GM18498 (cell line): ENCODE results near the gene BCL2.
A peak's percentile ranks its signal among the peaks of the same experiment; 100 is the strongest.

ENCODE experiments used
- ATAC-seq: cut with Tn5 transposase; IDR thresholded peaks from one replicate; pipeline ENCODE4 v1.9.1; 2021; ENCODE audit warnings: mild to moderate bottlenecking, moderate library complexity; ENCODE audit not compliant: unreplicated experiment

BCL2 gene

GRCh38 chr18:63162271-63163014 lies 157.1 kb downstream of the BCL2 start:
- peak; percentile 34 for ATAC-seq

DNA sequence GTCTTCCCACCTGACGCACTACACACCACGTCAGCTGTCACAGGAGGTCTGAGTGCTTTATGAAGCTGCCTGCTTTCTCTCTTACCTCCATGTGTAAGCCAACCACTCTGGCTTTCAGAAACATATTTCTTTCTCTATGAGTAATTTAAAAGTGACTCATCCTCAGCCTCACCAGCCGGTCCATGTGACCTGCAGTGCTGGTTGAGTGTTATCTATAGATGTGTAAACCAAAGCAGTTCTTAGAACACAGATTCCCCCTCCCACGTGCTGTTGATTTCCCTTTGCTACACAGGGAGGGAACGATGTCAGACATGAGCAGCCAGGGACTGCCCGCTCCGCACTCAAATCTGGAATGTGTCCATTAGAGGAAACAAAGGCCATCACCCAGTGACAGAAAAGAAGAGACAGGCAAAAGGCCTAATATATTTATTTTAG lies 157.8 kb downstream of the BCL2 start:
- peak; percentile 50 for ATAC-seq

DNA sequence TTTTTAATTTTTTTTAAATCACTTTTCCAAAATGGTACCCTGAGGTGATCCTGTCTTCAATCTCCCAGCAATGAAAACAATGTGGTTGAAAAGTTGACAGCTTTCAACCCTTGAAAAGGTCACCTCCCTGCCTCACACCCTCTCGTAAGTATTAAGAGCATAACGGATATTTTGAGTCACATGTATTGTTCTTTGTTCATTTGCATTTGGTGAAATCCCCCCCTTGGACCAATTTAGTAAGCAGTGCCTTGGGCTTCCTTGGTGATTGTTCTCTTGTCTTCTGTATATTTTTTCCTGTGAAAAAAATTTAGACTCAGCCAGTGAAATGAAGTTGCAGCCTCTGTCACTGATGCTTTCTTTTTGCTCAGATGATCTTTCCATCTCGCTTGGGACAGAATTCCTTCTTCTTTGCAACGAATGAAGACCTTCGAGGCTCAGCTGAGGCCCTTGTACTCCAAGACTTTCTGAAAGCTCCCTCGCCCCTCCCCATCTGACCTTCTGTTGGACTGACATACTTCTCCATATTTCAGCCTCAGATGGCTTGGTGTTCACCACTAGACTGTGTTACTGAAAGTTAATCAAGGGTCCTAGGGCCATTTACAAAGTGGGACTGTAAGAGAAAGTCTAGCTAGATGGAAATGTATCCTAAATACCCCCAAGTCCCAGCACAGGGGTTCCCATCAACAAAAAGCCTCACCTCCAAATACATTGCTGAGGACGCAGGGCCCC lies 158.4 kb downstream of the BCL2 start:
- ATAC-seq = peak; percentile 22

DNA sequence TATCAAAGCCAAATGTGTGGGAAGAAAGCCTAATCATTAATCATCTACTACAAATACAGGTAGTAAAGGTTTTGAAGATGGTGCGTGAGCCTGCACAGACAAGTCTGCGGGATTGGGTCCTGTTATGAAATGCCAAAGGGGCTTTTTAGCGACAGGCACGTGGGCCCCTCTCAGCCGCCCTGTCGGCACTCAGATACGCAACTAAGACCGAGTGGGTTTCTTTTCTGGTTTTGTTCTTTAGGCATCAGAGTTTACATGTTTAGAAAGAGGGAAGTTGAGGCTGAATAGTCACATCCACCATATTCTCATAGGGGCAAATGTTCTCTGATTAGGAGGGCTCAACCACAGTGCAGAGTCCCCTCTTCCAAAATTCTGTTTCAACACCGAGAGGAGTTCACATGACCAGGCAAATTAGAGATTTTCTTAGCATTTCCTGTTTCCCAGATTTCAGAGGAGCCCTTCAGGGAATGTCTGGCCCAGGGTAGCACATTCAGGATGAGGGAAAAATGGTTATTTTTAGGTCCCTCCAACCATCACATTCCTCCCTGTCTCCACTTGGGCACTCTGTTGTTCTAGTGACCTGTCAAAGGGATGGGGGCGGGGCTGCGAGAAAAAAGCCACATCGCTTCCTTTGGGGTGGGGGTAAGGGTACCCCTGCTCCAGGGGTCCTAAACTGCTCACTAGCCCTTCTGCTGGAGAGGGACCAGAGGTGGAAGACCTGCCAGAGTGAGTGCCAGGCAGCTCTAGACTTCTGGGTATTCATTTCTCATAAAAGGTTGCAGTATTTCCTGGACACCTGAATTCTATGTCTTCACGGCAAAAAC lies 159.2 kb downstream of the BCL2 start:
- no peak for ATAC-seq

DNA sequence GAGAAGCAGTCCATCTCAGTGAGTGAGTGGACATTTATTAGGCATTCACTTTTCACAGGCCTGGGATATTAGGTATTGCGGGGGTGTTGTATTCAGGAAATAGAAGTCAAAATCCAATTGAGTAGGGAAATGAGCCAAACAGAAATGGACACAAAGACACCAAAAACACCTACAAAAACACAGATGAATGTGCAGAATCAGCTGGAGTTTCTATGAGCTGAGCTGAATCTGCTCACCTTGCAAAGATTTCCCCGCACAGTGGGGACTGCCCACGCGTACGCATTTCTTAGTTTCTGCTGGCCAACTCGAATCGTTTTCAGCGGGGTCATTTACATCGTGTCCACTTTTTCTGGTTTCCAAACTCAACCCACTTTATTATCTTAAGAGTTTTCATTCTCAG lies 160.0 kb downstream of the BCL2 start:
- no peak for ATAC-seq

GRCh38 chr18:63158676-63159291 lies 160.8 kb downstream of the BCL2 start:
- ATAC-seq = no peak

DNA sequence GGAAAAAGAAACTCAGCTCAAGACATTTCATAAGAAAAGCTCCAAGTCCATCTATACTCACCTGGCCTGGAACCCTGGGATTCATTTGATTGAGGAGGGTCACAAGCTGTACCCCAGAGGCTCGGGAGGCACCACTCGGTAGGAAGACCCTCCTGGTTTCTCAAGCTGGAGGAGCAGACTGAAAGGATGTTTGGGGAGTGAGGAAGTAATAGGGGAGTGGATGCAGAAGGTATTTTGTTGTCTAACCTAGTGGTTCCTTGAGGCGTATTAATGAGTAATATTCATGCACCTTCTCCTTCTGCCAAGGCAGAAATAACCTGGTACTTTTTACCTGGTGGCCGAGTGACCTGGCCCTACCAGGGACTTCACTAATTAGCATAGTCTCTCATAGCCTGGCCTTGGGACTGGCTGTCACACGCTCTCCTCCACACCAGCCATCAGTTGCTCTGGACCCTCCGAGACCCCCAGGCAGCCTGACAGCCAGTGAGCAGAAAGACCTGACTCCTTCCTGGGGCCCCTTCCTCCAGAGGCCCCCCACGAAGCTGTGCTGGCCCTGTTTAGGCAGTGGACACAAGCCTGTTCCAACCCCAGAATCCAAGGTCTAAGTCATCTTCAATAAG lies 161.4 kb downstream of the BCL2 start:
- no peak for ATAC-seq

GRCh38 chr18:63157293-63158011 lies 162.1 kb downstream of the BCL2 start:
- peak; percentile 12 for ATAC-seq

DNA sequence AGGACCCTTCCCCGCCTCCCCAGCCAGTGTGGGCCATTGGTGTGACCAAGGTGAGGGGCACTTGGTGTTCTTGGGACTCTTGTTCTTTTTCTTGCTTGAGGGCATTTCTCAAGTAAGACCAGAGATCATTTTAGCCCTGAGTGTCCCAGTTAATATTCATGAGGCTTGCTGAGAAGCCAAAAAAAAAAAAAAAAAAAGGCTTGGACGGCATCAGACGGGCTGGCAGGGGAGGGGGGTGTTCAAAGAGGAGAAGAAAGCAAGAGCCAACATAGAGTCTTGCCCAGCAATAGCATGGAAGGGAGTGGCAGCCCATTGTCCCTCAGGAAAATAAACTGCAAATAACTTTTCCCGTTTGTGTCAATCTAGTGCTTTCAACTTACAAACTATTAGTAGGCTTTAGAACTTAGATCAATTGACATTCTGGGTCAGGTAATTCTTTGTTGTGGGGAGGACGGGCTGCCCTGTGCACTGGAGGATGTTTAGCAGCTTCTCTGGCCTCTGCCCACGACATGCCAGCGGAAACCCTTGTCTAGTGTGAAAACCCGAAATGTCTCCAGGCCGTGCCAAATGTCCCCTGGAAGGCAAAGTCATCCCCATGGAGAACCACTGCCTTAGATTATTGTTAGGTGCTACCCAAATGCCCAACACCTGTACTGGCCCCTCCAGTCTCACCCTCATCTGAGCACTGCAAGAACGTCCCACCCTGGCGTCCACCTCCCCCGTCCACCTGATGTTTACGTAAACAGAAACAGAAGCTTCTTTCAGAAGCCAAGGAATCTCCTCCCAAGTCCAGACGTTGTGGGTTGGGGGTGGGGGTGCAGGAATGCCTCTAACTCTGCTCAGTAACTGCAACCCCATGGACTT lies 163.4 kb downstream of the BCL2 start:
- no peak for ATAC-seq

DNA sequence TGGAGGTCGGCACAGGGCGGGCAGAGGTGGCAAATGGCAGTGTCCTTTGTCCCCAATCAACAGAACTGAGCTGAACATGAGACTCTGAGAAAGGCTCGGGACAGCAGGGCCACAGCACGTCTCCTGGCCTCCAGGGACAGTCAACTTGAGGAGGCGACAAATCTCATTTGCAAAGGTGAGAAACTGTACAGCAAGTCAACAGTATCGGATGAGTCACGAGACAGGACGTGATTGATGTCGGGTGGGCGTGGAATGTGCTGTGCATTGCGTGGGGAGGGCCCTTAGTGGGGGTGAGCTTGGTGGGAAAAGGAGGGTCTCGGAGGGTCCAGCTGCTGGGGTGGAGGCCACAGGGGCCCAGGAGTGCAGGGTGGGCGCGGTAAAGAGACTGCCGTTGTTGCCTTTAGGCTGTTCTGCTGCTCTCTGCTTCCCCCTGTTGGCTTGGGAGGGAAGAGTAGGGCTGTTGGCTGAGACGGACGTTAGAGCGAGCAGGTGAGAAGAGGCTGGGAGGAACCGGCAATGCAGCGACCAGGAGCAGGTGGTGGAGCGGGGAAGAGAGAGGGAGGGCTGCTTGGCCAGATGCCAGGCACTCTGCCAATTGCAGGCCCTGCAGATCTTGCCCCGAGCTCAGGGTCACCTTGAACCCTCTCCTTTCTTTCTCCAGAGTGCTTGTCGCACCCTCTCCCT lies 164.3 kb downstream of the BCL2 start:
- peak; percentile 48 for ATAC-seq

DNA sequence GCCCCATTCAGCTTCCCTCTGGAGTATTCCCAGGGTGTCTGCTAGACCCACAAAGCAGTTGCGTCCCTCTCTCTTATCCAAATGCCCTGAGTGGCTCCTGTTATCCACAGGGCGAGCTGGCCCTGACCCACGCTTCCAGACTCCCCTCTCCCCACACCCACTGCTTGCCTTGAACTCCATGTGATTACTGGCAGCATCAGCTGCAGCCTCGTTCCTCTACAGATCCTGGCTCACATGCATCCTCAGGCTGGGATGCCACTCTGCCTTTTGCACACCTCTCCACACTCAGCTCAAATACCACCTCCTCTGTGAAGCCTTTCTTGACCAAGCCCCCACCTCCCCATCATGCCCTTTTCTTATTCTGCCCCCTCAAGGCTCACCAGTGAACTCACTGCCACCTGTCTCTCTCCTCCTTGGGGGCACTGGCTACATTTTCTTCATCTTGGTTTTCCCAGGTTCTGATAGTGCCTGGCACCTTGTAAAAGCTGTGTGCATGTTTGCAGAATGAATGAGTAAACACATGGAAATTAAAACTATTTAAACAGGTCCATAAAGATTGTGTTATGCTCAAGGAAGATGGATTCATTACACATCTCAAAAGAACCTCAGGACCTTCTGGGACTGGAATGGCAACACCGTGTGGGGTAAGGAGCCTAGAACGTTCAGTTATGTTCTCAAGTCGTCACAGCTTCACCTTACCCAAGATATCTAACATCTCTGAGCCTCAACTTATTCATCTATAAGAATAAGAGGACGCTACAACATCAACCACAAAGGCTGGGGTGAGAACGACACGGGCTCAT lies 165.0 kb downstream of the BCL2 start:
- no peak for ATAC-seq

DNA sequence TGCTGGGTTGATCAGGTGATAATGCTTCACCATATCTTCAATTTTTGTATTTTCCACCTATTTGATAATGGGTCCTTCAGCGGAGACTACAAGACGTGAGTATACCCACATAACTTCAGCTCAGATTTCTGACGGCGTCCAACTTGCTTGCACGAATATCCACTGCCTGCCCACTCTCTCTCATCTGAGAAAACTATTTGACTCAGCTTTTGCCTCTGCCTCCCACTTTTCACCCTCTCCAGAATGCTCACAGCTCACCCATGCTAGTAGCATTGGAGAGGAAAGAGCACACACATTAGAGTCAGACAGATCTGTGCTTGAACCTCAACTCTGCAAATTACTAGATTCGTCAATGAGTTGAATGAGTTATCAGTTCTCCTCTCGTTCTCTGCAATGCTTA lies 166.8 kb downstream of the BCL2 start:
- peak; percentile 19 for ATAC-seq

DNA sequence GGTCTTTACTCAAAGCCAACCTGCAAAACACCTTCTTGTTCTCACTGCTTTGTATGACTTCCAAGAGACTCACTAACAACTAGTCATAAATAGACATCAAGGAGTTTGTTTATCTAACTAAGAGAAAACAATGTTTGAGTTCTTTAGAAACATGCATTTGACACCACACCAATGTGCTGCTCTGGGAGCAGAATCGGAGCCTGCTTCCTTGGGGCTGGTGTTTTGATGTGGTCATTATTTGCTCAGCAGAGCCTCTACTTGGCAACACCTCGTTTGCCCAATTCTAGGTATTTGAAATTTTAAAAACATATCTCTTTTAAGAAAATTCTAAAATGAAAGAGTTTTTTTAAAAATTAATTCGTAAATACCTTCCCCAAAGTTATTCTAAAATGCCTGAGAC lies 167.5 kb downstream of the BCL2 start:
- no peak for ATAC-seq

DNA sequence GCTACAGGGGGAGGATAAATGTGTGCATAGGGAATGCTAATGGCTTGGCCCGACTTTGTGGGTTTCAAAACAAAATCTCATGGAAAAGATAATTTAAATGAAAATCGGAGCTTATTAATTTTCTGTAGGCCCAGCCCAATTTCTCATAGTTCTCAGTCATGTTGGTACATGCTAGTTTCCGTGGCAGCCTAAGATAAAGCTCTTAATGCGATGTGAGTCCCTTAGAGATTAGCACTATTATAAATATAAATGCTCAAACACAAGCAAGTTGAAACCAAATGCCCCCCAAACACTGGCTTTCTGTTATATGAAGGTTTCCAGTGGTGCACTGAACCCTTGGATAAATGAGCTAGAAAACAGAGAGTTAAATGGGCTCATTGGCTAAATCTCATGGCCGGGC lies 168.0 kb downstream of the BCL2 start:
- no peak for ATAC-seq

DNA sequence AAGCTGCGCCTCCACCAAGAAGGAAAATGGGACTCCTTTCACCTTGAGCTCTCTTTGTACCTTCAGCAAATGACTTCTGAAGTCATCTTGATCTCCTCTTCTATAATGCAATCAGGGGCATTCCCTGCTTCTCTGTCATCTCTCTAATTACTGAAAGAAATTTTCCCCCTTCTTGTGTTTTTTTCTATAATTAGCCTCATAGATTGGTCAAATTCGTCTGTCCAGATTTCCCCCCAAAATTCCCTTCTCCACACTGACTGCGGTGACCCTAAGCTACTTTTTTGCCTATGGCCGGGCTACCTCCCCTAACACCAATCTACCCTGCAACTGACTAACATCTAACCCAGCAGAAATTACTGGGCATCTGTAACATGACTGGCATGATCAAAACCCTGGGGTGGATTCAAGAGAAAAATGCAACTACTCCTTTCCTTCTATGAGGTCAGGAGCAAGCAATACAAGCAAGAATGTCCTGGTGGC lies 168.6 kb downstream of the BCL2 start:
- ATAC-seq = no peak

DNA sequence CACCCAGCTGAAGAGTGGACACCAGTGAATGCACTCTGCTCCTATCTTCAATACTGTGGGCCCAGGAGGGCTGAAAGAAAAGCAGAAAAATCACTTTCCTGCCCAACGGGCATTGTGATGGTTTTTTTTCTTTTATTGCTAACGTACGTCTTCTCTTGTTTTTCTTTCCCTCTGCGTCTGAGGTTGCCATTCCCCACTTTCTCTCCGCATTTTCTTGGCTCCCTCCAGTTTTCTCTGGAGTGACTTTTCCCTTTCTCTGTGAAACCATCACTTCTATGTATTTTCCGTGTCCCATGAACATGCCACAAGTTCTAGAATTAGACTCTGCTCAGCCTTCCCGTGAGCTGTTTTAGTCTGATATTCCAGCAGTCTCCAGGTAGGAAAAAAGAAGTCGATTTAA lies 169.2 kb downstream of the BCL2 start:
- no peak for ATAC-seq

GRCh38 chr18:63149302-63149587 lies 170.3 kb downstream of the BCL2 start:
- no peak for ATAC-seq
